K562 (cell line): ENCODE results near the gene MAPK8IP2. TPM values are rescaled to one million over a fixed set of nuclear protein-coding genes. Genes with fewer than 3 reads are reported as not detected.

Experiments
- ATAC-seq: fragments of 200-7000 bp; cut with Tn5 transposase; 3 replicates; pipeline ENCODE4 v1.9.1; 2020; ENCODE audit warnings: moderate library complexity
- BruUV-seq: library from RNA; stranded (reverse); fragments of 400-500 nt; replicated peaks from 2 replicates; lab custom pipeline; 2021; lab: Mats Ljungman, UMichigan
- CTCF ChIA-PET: fragments of 300-600 bp; formaldehyde crosslinking; extraction: SDS; loops from one replicate; lab custom pipeline; 2021; ENCODE audit warnings: low intra/inter-chr PET ratio; lab: Yijun Ruan, JAX
- POLR2A ChIA-PET: fragments of 300-600, 350-650 bp; sonication (Branson Sonifier 250); formaldehyde crosslinking; extraction: SDS; loops from one replicate; lab custom pipeline; 2021; ENCODE audit warnings: antibody characterized with exemption, inconsistent platforms; lab: Yijun Ruan, JAX
- DNase-seq, 4 experiments: peaks; one replicate each; pipeline versions ENCODE4 v3.0.0 to v3.0.0-alpha.2; 2011 to 2018; ENCODE audit warnings: low spot score in 3 of 4, mixed read lengths in 3 of 4; ENCODE audit errors: extremely low read depth in 1 of 4
- FAIRE-seq: peaks from 2 replicates; lab custom pipeline; 2011; peaks lifted over from hg19 to GRCh38; lab: Jason Lieb, UNC
- H2AFZ ChIP-seq: 2 replicates; pipeline ENCODE4 v1.6.0; 2011; ENCODE audit warnings: low read depth, low read length, control low read depth, inconsistent platforms
- H3K27ac ChIP-seq: fragments of 200-600 bp; 3 replicates; pipeline ENCODE4 v1.8.0; 2011; ENCODE audit warnings: low read depth, mild to moderate bottlenecking, control low read depth, inconsistent platforms, low read length, moderate library complexity, mixed read lengths; ENCODE audit errors: extremely low read depth
- H3K27me3 ChIP-seq, 2 experiments: fragments of 300-600 bp in 1 of 2; 2 replicates in 1 of 2; 3 replicates in 1 of 2; pipeline versions ENCODE4 v1.6.0 to v1.8.0; 2011; ENCODE audit warnings: inconsistent platforms in 2 of 2, low read length in 2 of 2, mild to moderate bottlenecking in 1 of 2, mixed read lengths in 1 of 2, moderate library complexity in 1 of 2; ENCODE audit not compliant: control insufficient read depth in 2 of 2, insufficient read depth in 2 of 2
- H3K36me3 ChIP-seq: fragments of 300-600 bp; 3 replicates; pipeline ENCODE4 v1.8.0; 2011; ENCODE audit warnings: mild to moderate bottlenecking, low read length, inconsistent platforms; ENCODE audit not compliant: control insufficient read depth, insufficient read depth
- H3K4me1 ChIP-seq, 2 experiments: fragments of 200-600 bp in 1 of 2; replicated peaks in 1 of 2; 2 replicates in 1 of 2; 3 replicates in 1 of 2; pipeline versions ENCODE4 v1.5.1 to v1.8.0; 2011; ENCODE audit warnings: inconsistent platforms in 2 of 2, low read length in 2 of 2, mild to moderate bottlenecking in 1 of 2, mixed read lengths in 1 of 2, moderate library complexity in 1 of 2; ENCODE audit not compliant: control insufficient read depth in 2 of 2, insufficient read depth in 2 of 2
- H3K4me2 ChIP-seq: 2 replicates; pipeline ENCODE4 v1.6.1; 2011; ENCODE audit warnings: low read length, control low read depth, inconsistent platforms, mixed read lengths; ENCODE audit not compliant: insufficient read depth
- H3K4me3 ChIP-seq: fragments of 200-600 bp; sonication (generic), shearing (Covaris generic); 2 replicates; pipeline ENCODE4 v1.5.1; 2016; ENCODE audit warnings: control low read depth, inconsistent platforms
- H3K79me2 ChIP-seq: fragments of 200-600 bp; 3 replicates; pipeline ENCODE4 v1.8.0; 2011; ENCODE audit warnings: low read length, inconsistent platforms; ENCODE audit not compliant: control insufficient read depth, insufficient read depth
- H3K9ac ChIP-seq, 2 experiments: 2 replicates each; pipeline versions ENCODE4 v1.6.0 to v1.6.1; 2011; ENCODE audit warnings: low read depth in 2 of 2, low read length in 2 of 2, control low read depth in 1 of 2, inconsistent platforms in 1 of 2, mild to moderate bottlenecking in 1 of 2, mixed read lengths in 1 of 2; ENCODE audit not compliant: insufficient read depth in 1 of 2
- H3K9me1 ChIP-seq: one replicate; pipeline ENCODE4 v1.6.0; 2011; ENCODE audit warnings: inconsistent platforms, mild to moderate bottlenecking, low read length, moderate library complexity; ENCODE audit not compliant: control insufficient read depth, insufficient read depth
- H3K9me3 ChIP-seq: replicated peaks from 2 replicates; pipeline ENCODE4 v1.5.1; 2011; ENCODE audit warnings: low read depth, low read length, inconsistent platforms; ENCODE audit not compliant: control insufficient read depth, insufficient read depth
- H4K20me1 ChIP-seq: replicated peaks from 2 replicates; pipeline ENCODE4 v1.6.1; 2011; ENCODE audit warnings: low read length, inconsistent platforms, mixed read lengths; ENCODE audit not compliant: control insufficient read depth, insufficient read depth
- HIVEP1 ChIP-seq: fragments of 250-450 bp; sonication (Bioruptor Pico); IDR thresholded peaks from 2 replicates; pipeline ENCODE4 v1.4.0; 2020; ENCODE audit warnings: mild to moderate bottlenecking
- KLF1 ChIP-seq: fragments of 450-650 bp; IDR thresholded peaks from 2 replicates; pipeline ENCODE4 v1.6.1; 2016; ENCODE audit warnings: missing genetic modification characterization, missing compliant biosample characterization
- MYNN ChIP-seq, 2 experiments: sonication (generic); formaldehyde crosslinking in 1 of 2; IDR thresholded peaks; 2 replicates each; pipeline versions ENCODE4 v1.5.0 to v1.6.1; 2016 to 2020; ENCODE audit warnings: antibody characterized with exemption in 1 of 2, missing genetic modification reagents in 1 of 2
- PHF8 ChIP-seq: fragments of 200-600 bp; sonication (generic); IDR thresholded peaks from 2 replicates; pipeline ENCODE4 v1.6.1; 2012; ENCODE audit warnings: mixed run types, mild to moderate bottlenecking, inconsistent platforms, low read length, moderate library complexity, borderline replicate concordance
- ZNF263 ChIP-seq: sonication (generic); formaldehyde crosslinking; IDR thresholded peaks from 2 replicates; pipeline ENCODE4 v1.8.0; 2022; ENCODE audit warnings: mild to moderate bottlenecking, missing genetic modification reagents, borderline replicate concordance
- ZNF444 ChIP-seq: fragments of 250-450 bp; sonication (Bioruptor Pico); IDR thresholded peaks from 2 replicates; pipeline ENCODE4 v1.4.0; 2020; ENCODE audit warnings: mild to moderate bottlenecking, moderate library complexity
- ZNF830 ChIP-seq: fragments of 250-450 bp; sonication (Bioruptor Pico); IDR thresholded peaks from 2 replicates; pipeline ENCODE4 v1.5.0; 2021; ENCODE audit warnings: mild to moderate bottlenecking
- WGBS: fragments of 100-300 bp; shearing (Covaris generic); methylation state at CpG from one replicate; pipeline ENCODE4 v1.1.6; 2016; ENCODE audit warnings: low coverage, mixed read lengths; ENCODE audit not compliant: insufficient coverage; ENCODE audit errors: missing lambda C conversion rate; 5-methylcytosine and 5-hydroxymethylcytosine counted together
- in situ Hi-C: fragments of 300-500 bp; cut with MboI; formaldehyde crosslinking; loops from 4 replicates; pipeline ENCODE4 v1.15.0; 2018; ENCODE audit warnings: inconsistent platforms, mixed read lengths
- intact Hi-C: fragments of 100-400 bp; cut with micrococcal nuclease; formaldehyde crosslinking; loops from 2 replicates; pipeline ENCODE4 v1.14.2; 2022
- polyA plus RNA-seq, 8 experiments: library from polyadenylated mRNA; depleted of rRNA in 4 of 8; stranded (reverse) in 5 of 8; unstranded in 3 of 8; fragments of >200 nt; fragmentation: Nextera tagmentation in 2 of 8; fragmentation: Illumina TruSeq in 1 of 8; extraction: Ambion mirVana in 2 of 8; extraction: Trizol in 1 of 8; gene quantifications; 2 replicates each; pipeline versions ENCODE4 v1.2.1 to v1.2.3, GENCODE V29; 2011 to 2014; ENCODE audit warnings: inconsistent platforms in 1 of 8, missing spikeins in 1 of 8
- total RNA-seq, 7 experiments: library from RNA; depleted of rRNA in 6 of 7; stranded (reverse); fragments of >200 nt in 6 of 7; fragmentation: Illumina TruSeq in 2 of 7; extraction: Trizol in 2 of 7; gene quantifications; 2 replicates each; pipeline versions ENCODE4 v1.2.1 to v1.2.3, GENCODE V29; 2011 to 2021; ENCODE audit warnings: low replicate concordance in 1 of 7
- TF ChIP-seq, protein P1 (sequence below): sonication (generic); formaldehyde crosslinking; IDR thresholded peaks from 2 replicates; pipeline ENCODE4 v1.8.0; 2023; ENCODE audit warnings: mild to moderate bottlenecking, missing genetic modification reagents
- TF ChIP-seq, protein P2 (sequence below): sonication (generic); formaldehyde crosslinking; IDR thresholded peaks from 2 replicates; pipeline ENCODE4 v1.8.1; 2023; ENCODE audit warnings: mild to moderate bottlenecking, missing genetic modification reagents

MAPK8IP2 gene
- total and polyA plus RNA-seq, 9 of the 15 experiments (the other 6 are each of a cell fraction or from before 2014, with no cell fraction given), result 0.01 to 0.47 (median 0.07) TPM; not detected in 2

GRCh38 chr22:50656122-50657070 lies 55.8 kb downstream of the MAPK8IP2 start:
- DNase-seq, result no peak
- Histone ChIP-seq H3K4me1 (no peaks in the 10 kb centered on the region), H3K9me3 (no peaks in the 10 kb centered on the region), H2AFZ (no peak overlapping the region), H3K27ac (no peak overlapping the region), H3K79me2 (no peaks in the 10 kb centered on the region), H3K4me3 (no peak overlapping the region), H3K27me3 (peaks cover 20 to 42% of the 10 kb centered on the region in 2 experiments; a peak in 4 of 5 replicates), H3K36me3 (no peaks in the 10 kb centered on the region), H4K20me1 (no peaks in the 10 kb centered on the region), H3K9ac (0 out of 4 replicates have a peak overlapping the region, but pooled peaks of 1 of the 2 experiments have one; percentile 7), H3K4me2 (no peak overlapping the region), H3K9me1 (no peaks in the 10 kb centered on the region)
- POLR2A ChIA-PET, result interaction anchor here (0.6 kb wide), 1 partner anchor 739 kb away, joined by 3 read pairs; no protein-coding TSS in a partner anchor
- intact Hi-C loops, result no loop called here
- CTCF ChIA-PET, result no interaction called here
- in situ Hi-C loops, result no loop called here
- WGBS, result under 1% methylated on average over 16 of the region's 23 CpGs
- BruUV-seq, result no TSS peak
- ATAC-seq, result no peak
- TF ChIP-seq HIVEP1 (no peak), PHF8 (no peak), KLF1 (tag) (no peak), ZNF263 (no peak), ZNF444 (CRISPR knock-in tag) (no peak), MYNN (IDR thresholded peaks at IDR 0.05) (no peak), MYNN (CRISPR knock-in tag; IDR thresholded peaks at IDR 0.05) (no peak), ZNF830 (CRISPR knock-in tag) (no peak)
- TF ChIP-seq, protein P1, sequence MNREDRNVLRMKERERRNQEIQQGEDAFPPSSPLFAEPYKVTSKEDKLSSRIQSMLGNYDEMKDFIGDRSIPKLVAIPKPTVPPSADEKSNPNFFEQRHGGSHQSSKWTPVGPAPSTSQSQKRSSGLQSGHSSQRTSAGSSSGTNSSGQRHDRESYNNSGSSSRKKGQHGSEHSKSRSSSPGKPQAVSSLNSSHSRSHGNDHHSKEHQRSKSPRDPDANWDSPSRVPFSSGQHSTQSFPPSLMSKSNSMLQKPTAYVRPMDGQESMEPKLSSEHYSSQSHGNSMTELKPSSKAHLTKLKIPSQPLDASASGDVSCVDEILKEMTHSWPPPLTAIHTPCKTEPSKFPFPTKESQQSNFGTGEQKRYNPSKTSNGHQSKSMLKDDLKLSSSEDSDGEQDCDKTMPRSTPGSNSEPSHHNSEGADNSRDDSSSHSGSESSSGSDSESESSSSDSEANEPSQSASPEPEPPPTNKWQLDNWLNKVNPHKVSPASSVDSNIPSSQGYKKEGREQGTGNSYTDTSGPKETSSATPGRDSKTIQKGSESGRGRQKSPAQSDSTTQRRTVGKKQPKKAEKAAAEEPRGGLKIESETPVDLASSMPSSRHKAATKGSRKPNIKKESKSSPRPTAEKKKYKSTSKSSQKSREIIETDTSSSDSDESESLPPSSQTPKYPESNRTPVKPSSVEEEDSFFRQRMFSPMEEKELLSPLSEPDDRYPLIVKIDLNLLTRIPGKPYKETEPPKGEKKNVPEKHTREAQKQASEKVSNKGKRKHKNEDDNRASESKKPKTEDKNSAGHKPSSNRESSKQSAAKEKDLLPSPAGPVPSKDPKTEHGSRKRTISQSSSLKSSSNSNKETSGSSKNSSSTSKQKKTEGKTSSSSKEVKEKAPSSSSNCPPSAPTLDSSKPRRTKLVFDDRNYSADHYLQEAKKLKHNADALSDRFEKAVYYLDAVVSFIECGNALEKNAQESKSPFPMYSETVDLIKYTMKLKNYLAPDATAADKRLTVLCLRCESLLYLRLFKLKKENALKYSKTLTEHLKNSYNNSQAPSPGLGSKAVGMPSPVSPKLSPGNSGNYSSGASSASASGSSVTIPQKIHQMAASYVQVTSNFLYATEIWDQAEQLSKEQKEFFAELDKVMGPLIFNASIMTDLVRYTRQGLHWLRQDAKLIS (CRISPR knock-in tag), result no peak
- TF ChIP-seq, protein P2, sequence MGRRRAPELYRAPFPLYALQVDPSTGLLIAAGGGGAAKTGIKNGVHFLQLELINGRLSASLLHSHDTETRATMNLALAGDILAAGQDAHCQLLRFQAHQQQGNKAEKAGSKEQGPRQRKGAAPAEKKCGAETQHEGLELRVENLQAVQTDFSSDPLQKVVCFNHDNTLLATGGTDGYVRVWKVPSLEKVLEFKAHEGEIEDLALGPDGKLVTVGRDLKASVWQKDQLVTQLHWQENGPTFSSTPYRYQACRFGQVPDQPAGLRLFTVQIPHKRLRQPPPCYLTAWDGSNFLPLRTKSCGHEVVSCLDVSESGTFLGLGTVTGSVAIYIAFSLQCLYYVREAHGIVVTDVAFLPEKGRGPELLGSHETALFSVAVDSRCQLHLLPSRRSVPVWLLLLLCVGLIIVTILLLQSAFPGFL, result no peak
- no peak for FAIRE-seq
